SK-N-SH treated with all-trans-retinoic acid at 6 μM for 48 hours (cell line): ENCODE data around the gene SPG11.

ENCODE experiments used
- BACH2 ChIP-seq: fragments of 250-450 bp; sonication (Bioruptor Pico); IDR thresholded peaks from 2 replicates; pipeline ENCODE4 v1.9.0; 2021; ENCODE audit warnings: mild to moderate bottlenecking, borderline replicate concordance
- CREB5 ChIP-seq: fragments of 250-450 bp; sonication (Bioruptor Pico); IDR thresholded peaks from 2 replicates; pipeline ENCODE4 v1.5.1; 2020; ENCODE audit warnings: low read depth, mild to moderate bottlenecking, moderate library complexity
- CSRNP3 ChIP-seq: fragments of 250-450 bp; sonication (Bioruptor Pico); IDR thresholded peaks from 2 replicates; pipeline ENCODE4 v1.5.1; 2021; ENCODE audit warnings: mild to moderate bottlenecking, moderate library complexity
- ESRRG ChIP-seq: fragments of 250-450 bp; sonication (Bioruptor Pico); IDR thresholded peaks from 2 replicates; pipeline ENCODE4 v1.6.1; 2021; ENCODE audit warnings: mild to moderate bottlenecking
- ISL1 ChIP-seq: fragments of 250-450 bp; sonication (Bioruptor Pico); IDR thresholded peaks from 2 replicates; pipeline ENCODE4 v2.1.2; 2022; ENCODE audit warnings: mild to moderate bottlenecking, moderate library complexity
- PATZ1 ChIP-seq: fragments of 250-450 bp; sonication (Bioruptor Pico); IDR thresholded peaks from 2 replicates; pipeline ENCODE4 v1.8.0; 2020; ENCODE audit warnings: mild to moderate bottlenecking, moderate library complexity, borderline replicate concordance
- PPARA ChIP-seq: fragments of 250-450 bp; sonication (Bioruptor Pico); IDR thresholded peaks from 2 replicates; pipeline ENCODE4 v1.5.0; 2020; ENCODE audit warnings: mild to moderate bottlenecking, borderline replicate concordance
- RARB ChIP-seq: fragments of 250-450 bp; sonication (Bioruptor Pico); IDR thresholded peaks from 2 replicates; pipeline ENCODE4 v1.8.0; 2021; ENCODE audit warnings: mild to moderate bottlenecking, moderate library complexity
- ZC3H10 ChIP-seq: fragments of 250-450 bp; sonication (Bioruptor Pico); IDR thresholded peaks from 2 replicates; pipeline ENCODE4 v1.5.1; 2021; ENCODE audit warnings: mild to moderate bottlenecking, moderate library complexity
- ZNF565 ChIP-seq: fragments of 450-650 bp; formaldehyde crosslinking; conservative IDR thresholded peaks from 2 replicates; pipeline ENCODE4 v1.5.0; 2020; ENCODE audit warnings: low read depth, mild to moderate bottlenecking, moderate library complexity
- ZNF70 ChIP-seq: fragments of 450-650 bp; formaldehyde crosslinking; IDR thresholded peaks from 2 replicates; pipeline ENCODE4 v1.5.0; 2020; ENCODE audit warnings: mild to moderate bottlenecking, moderate library complexity
- ZNF8 ChIP-seq: fragments of 450-650 bp; formaldehyde crosslinking; IDR thresholded peaks from 2 replicates; pipeline ENCODE4 v1.5.0; 2020; ENCODE audit warnings: mild to moderate bottlenecking, moderate library complexity

GRCh38 chr15:44676676-44677075 lies 13.2 kb upstream of the SPG11 start:
- TF ChIP-seq ZNF70 (CRISPR knock-in tag) (no peak), BACH2 (CRISPR knock-in tag) (no peak), ESRRG (CRISPR knock-in tag) (no peak), CREB5 (CRISPR knock-in tag) (no peak), RARB (CRISPR knock-in tag) (no peak), ISL1 (CRISPR knock-in tag) (no peak), ZC3H10 (CRISPR knock-in tag) (no peak), ZNF565 (CRISPR knock-in tag) (no peak), PATZ1 (CRISPR knock-in tag) (no peak), CSRNP3 (no peak), PPARA (CRISPR knock-in tag) (no peak), ZNF8 (no peak)
